ENCODE results near the gene GFER. TPM values are rescaled to one million over a fixed set of nuclear protein-coding genes. Genes with fewer than 3 reads are reported as not detected.

The GFER gene
- total and polyA plus RNA-seq, 2 donors (not counting 1 experiment from before 2014, with no cell fraction given): 15.6 to 30.4 TPM

GRCh38 chr16:2019921-2020831 lies 36.2 kb downstream of the GFER start:
- 4% methylated on average over 96 of the region's 96 CpGs for WGBS (ENCODE audit: insufficient coverage)
- H3K27ac Mint-ChIP-seq: no peak overlapping the region
- CTCF ChIA-PET: interaction anchor here (0.9 to 2.8 kb wide), 4 partner anchors 16 to 135 kb away, joined by 3 to 14 read pairs (median 7); partner anchors contain the start of genes PKD1 and TRAF7
- TF ChIP-seq, protein P1, sequence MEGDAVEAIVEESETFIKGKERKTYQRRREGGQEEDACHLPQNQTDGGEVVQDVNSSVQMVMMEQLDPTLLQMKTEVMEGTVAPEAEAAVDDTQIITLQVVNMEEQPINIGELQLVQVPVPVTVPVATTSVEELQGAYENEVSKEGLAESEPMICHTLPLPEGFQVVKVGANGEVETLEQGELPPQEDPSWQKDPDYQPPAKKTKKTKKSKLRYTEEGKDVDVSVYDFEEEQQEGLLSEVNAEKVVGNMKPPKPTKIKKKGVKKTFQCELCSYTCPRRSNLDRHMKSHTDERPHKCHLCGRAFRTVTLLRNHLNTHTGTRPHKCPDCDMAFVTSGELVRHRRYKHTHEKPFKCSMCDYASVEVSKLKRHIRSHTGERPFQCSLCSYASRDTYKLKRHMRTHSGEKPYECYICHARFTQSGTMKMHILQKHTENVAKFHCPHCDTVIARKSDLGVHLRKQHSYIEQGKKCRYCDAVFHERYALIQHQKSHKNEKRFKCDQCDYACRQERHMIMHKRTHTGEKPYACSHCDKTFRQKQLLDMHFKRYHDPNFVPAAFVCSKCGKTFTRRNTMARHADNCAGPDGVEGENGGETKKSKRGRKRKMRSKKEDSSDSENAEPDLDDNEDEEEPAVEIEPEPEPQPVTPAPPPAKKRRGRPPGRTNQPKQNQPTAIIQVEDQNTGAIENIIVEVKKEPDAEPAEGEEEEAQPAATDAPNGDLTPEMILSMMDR (IDR thresholded peaks at IDR 0.05): no peak
- TF ChIP-seq EZH2 (IDR thresholded peaks at IDR 0.05; ENCODE audit: borderline replicate concordance, insufficient read depth, low read depth, low read length, poor library complexity, severe bottlenecking): no peak
- peak; percentile 33 for DNase-seq
- peak overlapping the region; percentile 42 for H2AFZ ChIP-seq (ENCODE audit: insufficient read depth, low read depth, low read length, poor library complexity, severe bottlenecking)
- H3K4me1 ChIP-seq (ENCODE audit: control insufficient read depth in 2 of 2, insufficient read depth in 2 of 2, low read length in 2 of 2): peaks cover 23 to 29% of the 10 kb centered on the region in 2 donors
- intact Hi-C loops (cut with micrococcal nuclease): loop anchor here (10.0 kb wide), 2 partner anchors 235 to 485 kb away; partner anchors contain the start of gene ECI1
- no peak overlapping the region for H3K9ac ChIP-seq (ENCODE audit: low read length)
- peak overlapping the region; percentile 67 for H3K4me2 ChIP-seq (replicated peaks; ENCODE audit: low read depth, low read length, poor library complexity, severe bottlenecking)
- H3K36me3 ChIP-seq (replicated peaks in 1 of 2; ENCODE audit: control extremely low read depth in 1 of 2, control insufficient read depth in 1 of 2, extremely low read depth in 1 of 2, insufficient read depth in 2 of 2, low read length in 1 of 2): no peaks in the 10 kb centered on the region
- peaks cover 0 to 47% (median 16%) of the 10 kb centered on the region in 4 experiments for H3K27me3 ChIP-seq (replicated peaks in 1 of 4; ENCODE audit: control extremely low read depth in 1 of 4, control insufficient read depth in 3 of 4, insufficient read depth in 4 of 4, low read length in 3 of 4)
- no peak overlapping the region for H3K4me3 ChIP-seq (ENCODE audit: control extremely low read depth in 1 of 5, extremely low read depth in 1 of 5, insufficient read depth in 1 of 5, low read depth in 2 of 5, low read length in 4 of 5)
- H3K9me3 Mint-ChIP-seq (ENCODE audit: insufficient read depth): no peaks in the 10 kb centered on the region
- H3K4me3 Mint-ChIP-seq: peak overlapping the region; percentile 37
- peaks cover 15% of the 10 kb centered on the region for H3K4me1 Mint-ChIP-seq
- H3K9me3 ChIP-seq (ENCODE audit: control extremely low read depth in 1 of 3, control insufficient read depth in 2 of 3, insufficient read depth in 1 of 3, low read length in 2 of 3): no peaks in the 10 kb centered on the region
- POLR2A ChIA-PET: interaction anchor here (0.7 to 1.3 kb wide), 4 partner anchors 55 to 129 kb away, joined by 3 to 12 read pairs (median 7); no protein-coding TSS in a partner anchor
- H4K20me1 ChIP-seq (ENCODE audit: control insufficient read depth, insufficient read depth, low read length, poor library complexity, severe bottlenecking): no peaks in the 10 kb centered on the region
- no peaks in the 10 kb centered on the region for H3K79me2 ChIP-seq (ENCODE audit: control insufficient read depth, insufficient read depth, low read length)
- H3K27ac ChIP-seq (ENCODE audit: low read length in 2 of 2): no peak overlapping the region
- peaks cover 21% of the 10 kb centered on the region for H3K27me3 Mint-ChIP-seq
- ATAC-seq (ENCODE audit: low read depth): no peak
